ENCODE measurements around the gene CXCR2. TPM values are rescaled to one million over a fixed set of nuclear protein-coding genes. Genes with fewer than 3 reads are reported as not detected.
A peak's percentile ranks its signal among the peaks of the same experiment; 100 is the strongest.

Gene CXCR2
- total RNA-seq, 1 experiment from 2014 or later = 0.96 TPM

- Mint-ChIP-seq H3K4me1 (0 out of 2 replicates have a peak, but pooled peaks cover 3% of the 10 kb centered on the region), H3K27ac (no peak overlapping the region), H3K4me3 (no peak overlapping the region), H3K9me3 (no peaks in the 10 kb centered on the region), H3K27me3 (ENCODE audit: low read depth) (peaks cover 3% of the 10 kb centered on the region), H3K36me3 (no peaks in the 10 kb centered on the region)
- ChIA-PET CTCF (interaction anchor here (1.0 kb wide), 1 partner anchor 18 kb away, joined by 3 read pairs; no protein-coding TSS in a partner anchor), POLR2A (no interaction called here)
- ATAC-seq (peak; percentile 95), DNase-seq (ENCODE audit: low spot score) (peak; percentile 75)
- TF ChIP-seq ATF1 (CRISPR knock-in tag; IDR thresholded peaks at IDR 0.05) (no peak), GABPB1 (CRISPR knock-in tag; IDR thresholded peaks at IDR 0.05) (0 out of 2 replicates have a peak, but pooled peaks have one; percentile 20)
- TF ChIP-seq, protein P1, sequence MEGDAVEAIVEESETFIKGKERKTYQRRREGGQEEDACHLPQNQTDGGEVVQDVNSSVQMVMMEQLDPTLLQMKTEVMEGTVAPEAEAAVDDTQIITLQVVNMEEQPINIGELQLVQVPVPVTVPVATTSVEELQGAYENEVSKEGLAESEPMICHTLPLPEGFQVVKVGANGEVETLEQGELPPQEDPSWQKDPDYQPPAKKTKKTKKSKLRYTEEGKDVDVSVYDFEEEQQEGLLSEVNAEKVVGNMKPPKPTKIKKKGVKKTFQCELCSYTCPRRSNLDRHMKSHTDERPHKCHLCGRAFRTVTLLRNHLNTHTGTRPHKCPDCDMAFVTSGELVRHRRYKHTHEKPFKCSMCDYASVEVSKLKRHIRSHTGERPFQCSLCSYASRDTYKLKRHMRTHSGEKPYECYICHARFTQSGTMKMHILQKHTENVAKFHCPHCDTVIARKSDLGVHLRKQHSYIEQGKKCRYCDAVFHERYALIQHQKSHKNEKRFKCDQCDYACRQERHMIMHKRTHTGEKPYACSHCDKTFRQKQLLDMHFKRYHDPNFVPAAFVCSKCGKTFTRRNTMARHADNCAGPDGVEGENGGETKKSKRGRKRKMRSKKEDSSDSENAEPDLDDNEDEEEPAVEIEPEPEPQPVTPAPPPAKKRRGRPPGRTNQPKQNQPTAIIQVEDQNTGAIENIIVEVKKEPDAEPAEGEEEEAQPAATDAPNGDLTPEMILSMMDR (IDR thresholded peaks at IDR 0.05) = peak; percentile 57
Measured at GRCh38 chr2:218186355-218186766, 60.5 kb downstream of the CXCR2 start.

Other genes with a start within 250 kb of the CXCR2 start
- 4.2 to 5.4 TPM (median 4.5 TPM) in 3 replicates for gene TNS1, start 123.0 kb upstream of the CXCR2 start, total RNA-seq (2021)
- gene RUFY4, start 56.8 kb upstream of the CXCR2 start, total RNA-seq (2021) = 0.31 to 0.64 TPM (median 0.57 TPM) in 3 replicates
- not detected in 3 replicates for gene CXCR1, start 40.9 kb downstream of the CXCR2 start, total RNA-seq (2021)
- gene ARPC2, start 91.2 kb downstream of the CXCR2 start, total RNA-seq (2021) = 169 to 184 TPM (median 173 TPM) in 3 replicates
- gene GPBAR1, start 135.0 kb downstream of the CXCR2 start, total RNA-seq (2021) = 0.20 to 0.39 TPM (median 0.25 TPM) in 3 replicates
- 113 to 125 TPM (median 115 TPM) in 3 replicates for gene AAMP, start 144.1 kb downstream of the CXCR2 start, total RNA-seq (2021)
- 45.0 to 49.8 TPM (median 45.8 TPM) in 3 replicates for gene PNKD, start 144.5 kb downstream of the CXCR2 start, total RNA-seq (2021)
- 23.5 to 30.1 TPM (median 26.5 TPM) in 3 replicates for gene TMBIM1, start 166.5 kb downstream of the CXCR2 start, total RNA-seq (2021)
- 0.25 to 0.26 TPM in 2 of 3 replicates, not detected in the other for gene CATIP, start 230.8 kb downstream of the CXCR2 start, total RNA-seq (2021)